GM19324 (cell line): Measurements from ENCODE around the gene KRTAP1-3.
"Not testable (repeated sequence)": the region's sequence is repeated elsewhere in the genome, so short reads cannot be mapped to it uniquely, and the experiment has no call there.

Experiments
- ATAC-seq: cut with Tn5 transposase; IDR thresholded peaks from one replicate; pipeline ENCODE4 v1.9.1; 2021; ENCODE audit warnings: mild to moderate bottlenecking, moderate library complexity; ENCODE audit not compliant: unreplicated experiment, low FRiP score

KRTAP1-3 gene

GRCh38 chr17:41013181-41013580, 21.5 kb downstream of the KRTAP1-3 start:
- ATAC-seq = no peak

- no peak for ATAC-seq
These were observed 22.2 kb downstream of the KRTAP1-3 start for GRCh38 chr17:41012326-41013120.

DNA sequence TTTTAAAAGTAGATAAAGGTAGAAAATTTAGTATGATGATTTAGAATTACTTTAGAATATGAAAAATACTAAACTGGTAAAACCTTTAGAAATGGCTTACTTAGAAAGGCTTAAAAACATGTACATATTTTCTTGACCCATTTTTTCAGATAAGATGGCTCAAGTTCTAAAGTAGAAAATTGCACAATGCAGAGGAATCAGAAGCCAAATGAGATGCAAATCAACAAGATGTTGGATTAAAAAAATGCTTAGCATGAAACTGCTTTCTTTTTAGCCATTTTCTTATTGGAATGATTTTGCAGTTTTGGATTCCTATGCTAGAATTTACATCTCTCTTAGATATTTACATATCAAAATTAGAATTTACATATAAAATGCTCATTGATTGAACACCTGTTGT, 24.2 kb downstream of the KRTAP1-3 start:
- no peak for ATAC-seq

- no peak for ATAC-seq
These were observed 24.7 kb downstream of the KRTAP1-3 start for GRCh38 chr17:41009936-41010335.

- no peak for ATAC-seq
These were observed 25.3 kb downstream of the KRTAP1-3 start for GRCh38 chr17:41009301-41009760.

GRCh38 chr17:41008811-41009210, 25.9 kb downstream of the KRTAP1-3 start, which contains the start of gene KRTAP3-1:
Gene KRTAP3-1, minus strand, starts transcription at chr17:41009128. Its CDS starts 54 bp downstream, at chr17:41009074.
- no peak for ATAC-seq

DNA sequence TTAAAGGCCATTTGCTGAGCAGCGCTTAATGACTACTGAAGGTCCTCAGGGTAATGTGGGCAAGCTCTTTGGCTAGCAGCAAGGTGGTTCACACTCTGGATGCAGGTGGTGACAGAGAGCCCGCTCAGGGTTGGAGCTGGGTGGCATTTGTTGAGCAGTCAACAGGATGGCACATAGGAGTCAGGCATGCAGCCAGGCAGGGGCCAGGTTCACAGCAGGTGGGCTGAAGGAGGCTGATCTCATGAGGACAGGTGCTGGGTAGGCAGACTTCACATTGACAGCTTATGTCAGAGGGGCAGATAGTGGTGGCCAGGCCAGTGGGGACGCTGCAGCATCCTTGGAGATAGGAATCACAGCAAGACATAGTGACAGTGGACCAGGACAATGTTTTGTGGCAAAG, 30.3 kb downstream of the KRTAP1-3 start:
- ATAC-seq = no peak

GRCh38 chr17:41003926-41004325, 30.7 kb downstream of the KRTAP1-3 start:
- ATAC-seq = no peak

DNA sequence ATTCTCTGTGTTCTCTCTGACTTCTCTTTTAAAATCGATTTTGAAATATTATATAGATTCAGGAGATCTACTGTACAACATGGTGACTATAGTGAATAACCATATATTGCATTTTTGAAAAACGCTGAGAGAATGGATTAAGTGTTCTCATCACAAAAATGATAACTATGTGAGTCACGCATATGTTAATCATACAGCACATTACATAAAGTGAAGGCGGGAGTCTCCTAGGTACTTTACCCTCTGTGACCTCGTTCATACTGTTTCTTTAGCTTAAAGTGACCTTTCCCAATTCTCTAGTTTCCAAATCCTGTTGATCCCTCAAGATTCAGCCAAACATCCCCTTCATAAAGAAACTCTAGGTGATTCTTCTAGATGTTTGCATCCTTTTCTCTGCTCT, 31.9 kb downstream of the KRTAP1-3 start:
- ATAC-seq = no peak

GRCh38 chr17:41001795-41002194, 32.9 kb downstream of the KRTAP1-3 start:
- ATAC-seq = no peak

- not testable (repeated sequence) for ATAC-seq
These were observed 35.1 kb downstream of the KRTAP1-3 start, which contains the start of gene KRTAP3-2 for GRCh38 chr17:40999563-40999962. Gene KRTAP3-2, minus strand, starts transcription at chr17:40999906. Its CDS starts 53 bp downstream, at chr17:40999853.

DNA sequence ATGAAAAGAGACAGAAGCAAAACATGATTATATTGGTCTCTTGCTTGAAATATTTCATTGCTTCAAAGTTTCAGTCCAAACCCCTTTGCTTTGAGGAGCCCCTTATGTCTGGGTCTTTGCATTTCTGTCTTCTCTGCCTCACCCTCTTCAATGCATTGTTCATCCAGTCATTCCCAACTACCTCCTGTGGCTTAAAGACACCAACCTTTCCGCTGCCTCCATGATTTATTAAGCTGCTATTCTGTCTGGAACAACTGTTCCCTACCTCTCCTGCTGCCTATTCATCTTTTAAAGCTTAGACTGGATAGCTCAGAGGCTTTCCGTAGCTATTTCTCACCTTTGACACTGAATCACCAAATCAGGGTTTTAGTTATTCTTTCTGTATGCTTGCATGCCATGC, 37.3 kb downstream of the KRTAP1-3 start:
- ATAC-seq = no peak

DNA sequence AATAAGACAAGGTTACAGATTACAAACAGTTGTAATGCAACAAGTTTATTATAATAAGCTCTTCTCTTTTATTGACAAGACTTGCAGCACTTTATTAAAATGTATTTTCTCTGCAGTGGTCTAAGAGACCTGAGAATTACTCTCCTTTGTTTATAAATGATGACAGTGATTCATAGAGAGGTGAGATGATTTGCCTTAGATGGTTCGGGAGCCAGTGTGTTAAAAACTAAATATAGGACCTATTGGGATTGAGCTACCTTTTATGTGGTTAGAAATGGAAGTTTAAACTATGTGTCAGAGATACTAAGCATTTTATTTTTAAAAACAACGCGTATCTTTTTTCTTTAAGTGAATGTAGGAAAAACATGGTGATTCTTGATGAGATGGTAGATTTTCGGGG, 37.8 kb downstream of the KRTAP1-3 start:
- ATAC-seq = no peak

DNA sequence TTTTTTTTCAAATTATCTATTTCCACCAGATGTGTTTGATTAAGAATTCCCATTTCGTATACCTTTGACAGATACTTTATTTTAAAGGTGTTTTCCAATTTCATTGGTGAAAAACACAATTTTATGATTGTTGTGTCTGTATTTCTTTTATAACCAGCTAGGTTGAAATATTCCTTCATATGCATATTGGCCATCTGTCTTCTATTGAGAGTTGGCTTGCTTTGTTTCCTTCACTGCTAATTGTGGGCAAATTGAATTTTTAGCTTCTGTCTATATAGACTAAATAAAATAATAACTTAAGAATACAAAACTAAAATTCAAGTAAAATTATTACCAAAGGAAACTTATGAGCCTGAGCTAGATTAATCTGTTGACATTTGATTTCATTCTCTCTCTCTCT, 39.6 kb downstream of the KRTAP1-3 start:
- ATAC-seq = no peak

GRCh38 chr17:40993839-40994238, 40.8 kb downstream of the KRTAP1-3 start, which contains the start of gene KRTAP3-3:
Gene KRTAP3-3, minus strand, starts transcription at chr17:40994164. Its CDS starts 67 bp downstream, at chr17:40994097.
- no peak for ATAC-seq

DNA sequence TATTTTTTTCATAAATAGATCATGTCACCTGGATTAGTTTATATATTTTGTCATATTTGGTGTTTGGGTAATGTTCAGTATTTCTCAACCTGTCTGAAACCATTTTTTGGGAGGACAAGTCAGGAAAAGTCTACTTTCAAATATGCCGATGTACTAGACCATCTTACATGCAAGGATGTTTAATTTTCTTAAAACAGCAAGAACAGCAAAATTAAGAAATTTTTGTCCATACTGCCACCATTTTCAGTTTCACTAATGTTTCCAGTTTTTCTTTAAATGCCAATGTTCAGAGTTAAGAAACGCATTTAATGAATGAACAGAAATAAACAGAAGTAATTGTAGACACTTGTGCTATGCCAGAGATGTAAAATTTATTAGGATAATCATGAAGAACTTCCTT, 41.6 kb downstream of the KRTAP1-3 start:
- no peak for ATAC-seq

GRCh38 chr17:40992666-40993065, 42.0 kb downstream of the KRTAP1-3 start:
- ATAC-seq = no peak

GRCh38 chr17:40986920-40987319, 47.8 kb downstream of the KRTAP1-3 start:
- no peak for ATAC-seq

GRCh38 chr17:40984226-40984625, 50.4 kb downstream of the KRTAP1-3 start, which contains the start of gene KRT40:
Gene KRT40, minus strand, starts transcription at chr17:40984326. Its CDS starts 53 bp downstream, at chr17:40984273.
- no peak for ATAC-seq
